CD14-positive monocyte (primary cell): ENCODE measurements around the gene KAZN. TPM values are rescaled to one million over a fixed set of nuclear protein-coding genes. Genes with fewer than 3 reads are reported as not detected.

Source experiments
- DNase-seq, 3 donors: peaks; one replicate each; pipeline ENCODE4 v3.0.0-alpha.2; 2011 to 2022
- H2AFZ ChIP-seq: 2 replicates; pipeline ENCODE4 v1.6.0; 2012; ENCODE audit warnings: mild to moderate bottlenecking, low read depth, low read length, inconsistent platforms; ENCODE audit not compliant: insufficient read depth, poor library complexity, severe bottlenecking
- H3K27ac ChIP-seq, 2 donors: 1 replicate in 1 of 2; 2 replicates in 1 of 2; pipeline ENCODE4 v1.5.1; 2012 to 2013; ENCODE audit warnings: low read length in 2 of 2, control low read depth in 1 of 2, inconsistent platforms in 1 of 2, low read depth in 1 of 2, mild to moderate bottlenecking in 1 of 2
- H3K27me3 ChIP-seq, 2 donors: one replicate each; pipeline versions ENCODE4 v1.6.0 to v1.6.1; 2011 to 2013; ENCODE audit warnings: low read length in 2 of 2; ENCODE audit not compliant: control insufficient read depth in 2 of 2, insufficient read depth in 2 of 2
- H3K36me3 ChIP-seq, 2 donors: replicated peaks in 1 of 2; 1 replicate in 1 of 2; 2 replicates in 1 of 2; pipeline versions ENCODE4 v1.5.1 to v1.6.1; 2012 to 2013; ENCODE audit warnings: low read length in 2 of 2, control low read depth in 1 of 2, inconsistent platforms in 1 of 2, mild to moderate bottlenecking in 1 of 2; ENCODE audit not compliant: insufficient read depth in 2 of 2, control insufficient read depth in 1 of 2
- H3K4me1 ChIP-seq, 2 donors: 1 replicate in 1 of 2; 2 replicates in 1 of 2; pipeline versions ENCODE4 v1.5.1 to v1.6.1; 2012 to 2013; ENCODE audit warnings: low read length in 2 of 2, control low read depth in 1 of 2, inconsistent platforms in 1 of 2, mild to moderate bottlenecking in 1 of 2, moderate library complexity in 1 of 2; ENCODE audit not compliant: insufficient read depth in 2 of 2, control insufficient read depth in 1 of 2
- H3K4me2 ChIP-seq: replicated peaks from 2 replicates; pipeline ENCODE3; 2012; ENCODE audit warnings: low read length, moderate library complexity, mild to moderate bottlenecking; ENCODE audit not compliant: poor library complexity, severe bottlenecking; ENCODE audit errors: extremely low read depth
- H3K4me3 ChIP-seq, 3 experiments: fragments of 200-600 bp in 1 of 3; sonication (generic) in 1 of 3; replicated peaks in 1 of 3; 1 replicate in 2 of 3; 2 replicates in 1 of 3; pipeline ENCODE4 v1.5.1; 2011 to 2013; ENCODE audit warnings: low read length in 3 of 3, mild to moderate bottlenecking in 3 of 3, control low read depth in 2 of 3, low read depth in 2 of 3, inconsistent platforms in 1 of 3, moderate library complexity in 1 of 3
- H3K79me2 ChIP-seq: 2 replicates; pipeline ENCODE4 v1.6.0; 2012; ENCODE audit warnings: mild to moderate bottlenecking, control low read depth, inconsistent platforms, low read length, moderate library complexity; ENCODE audit not compliant: insufficient read depth
- H3K9ac ChIP-seq: 2 replicates; pipeline ENCODE4 v1.6.0; 2017; ENCODE audit warnings: low read length, mild to moderate bottlenecking; ENCODE audit not compliant: insufficient read depth, poor library complexity, severe bottlenecking
- H3K9me3 ChIP-seq, 2 donors: replicated peaks in 1 of 2; 1 replicate in 1 of 2; 2 replicates in 1 of 2; pipeline versions ENCODE4 v1.5.1 to v1.6.1; 2012 to 2013; ENCODE audit warnings: low read length in 2 of 2, control low read depth in 1 of 2; ENCODE audit not compliant: control insufficient read depth in 1 of 2, insufficient read depth in 1 of 2
- H4K20me1 ChIP-seq: 2 replicates; pipeline ENCODE4 v1.6.0; 2012; ENCODE audit warnings: mild to moderate bottlenecking, low read length, control low read depth, moderate library complexity; ENCODE audit not compliant: insufficient read depth
- H3K27ac Mint-ChIP-seq, 7 donors: one replicate each; pipeline ENCODE4 v1.8.0; 2020; ENCODE audit warnings: mild to moderate bottlenecking in 7 of 7, mixed read lengths in 7 of 7, moderate library complexity in 6 of 7, inconsistent platforms in 2 of 7
- H3K27me3 Mint-ChIP-seq, 3 donors: one replicate each; pipeline ENCODE4 v1.8.0; 2021 to 2022; ENCODE audit warnings: low read depth in 3 of 3, mild to moderate bottlenecking in 3 of 3, mixed read lengths in 3 of 3, moderate library complexity in 3 of 3, inconsistent platforms in 1 of 3
- H3K36me3 Mint-ChIP-seq, 2 donors: one replicate each; pipeline ENCODE4 v1.8.0; 2020; ENCODE audit warnings: mixed read lengths in 2 of 2, inconsistent platforms in 1 of 2, mild to moderate bottlenecking in 1 of 2
- H3K4me1 Mint-ChIP-seq: one replicate; pipeline ENCODE4 v1.8.0; 2020; ENCODE audit warnings: mild to moderate bottlenecking, mixed read lengths
- H3K4me3 Mint-ChIP-seq, 2 donors: one replicate each; pipeline ENCODE4 v1.8.0; 2020; ENCODE audit warnings: mild to moderate bottlenecking in 2 of 2, mixed read lengths in 2 of 2, moderate library complexity in 1 of 2
- H3K9me3 Mint-ChIP-seq, 7 donors: one replicate each; pipeline ENCODE4 v1.8.0; 2020 to 2022; ENCODE audit warnings: mixed read lengths in 7 of 7, mild to moderate bottlenecking in 6 of 7, moderate library complexity in 6 of 7, inconsistent platforms in 2 of 7
- CTCF ChIP-seq: fragments of 200-600 bp; IDR thresholded peaks from one replicate; pipeline ENCODE4 v1.8.0; 2022; ENCODE audit warnings: antibody characterized with exemption, mild to moderate bottlenecking
- WGBS: methylation state at CpG from one replicate; pipeline ENCODE4 v1.1.5; 2013; ENCODE audit warnings: missing lambda C conversion rate; ENCODE audit not compliant: insufficient coverage; 5-methylcytosine and 5-hydroxymethylcytosine counted together
- intact Hi-C, 2 donors: fragments of 100-400 bp; cut with micrococcal nuclease; formaldehyde crosslinking; loops; one replicate each; pipeline versions ENCODE4 v1.15.0 to v1.15.1; 2023
- polyA plus RNA-seq, 3 donors: library from polyadenylated mRNA; depleted of rRNA in 1 of 3; unstranded in 2 of 3; stranded (reverse) in 1 of 3; fragments of 300-500 nt in 2 of 3; fragments of >200 nt in 1 of 3; fragmentation: Illumina TruSeq in 2 of 3; gene quantifications; 1 replicate in 2 of 3; 2 replicates in 1 of 3; pipeline ENCODE4 v1.2.3, GENCODE V29; 2012 to 2021

KAZN gene
- polyA plus RNA-seq, 3 donors = not detected

GRCh38 chr1:14698314-14698713, 99.8 kb downstream of the KAZN start:
- H3K9me3 Mint-ChIP-seq = peaks cover 0 to 11% (median 5%) of the 10 kb centered on the region in 7 donors
- Histone ChIP-seq H3K36me3 (no peaks in the 10 kb centered on the region), H3K9me3 (peaks cover under 1 to 5% of the 10 kb centered on the region in 2 donors), H4K20me1 (no peaks in the 10 kb centered on the region), H3K27me3 (no peaks in the 10 kb centered on the region), H3K4me2 (no peak overlapping the region), H3K4me1 (no peaks in the 10 kb centered on the region), H3K9ac (no peak overlapping the region), H3K79me2 (no peaks in the 10 kb centered on the region), H3K4me3 (no peak overlapping the region), H3K27ac (no peak overlapping the region), H2AFZ (no peak overlapping the region)
- peaks cover 3 to 13% (median 5%) of the 10 kb centered on the region in 3 donors for H3K27me3 Mint-ChIP-seq
- intact Hi-C loops = no loop called here
- H3K4me1 Mint-ChIP-seq = no peaks in the 10 kb centered on the region
- WGBS = 91% methylated on average over 8 of the region's 11 CpGs
- no peaks in the 10 kb centered on the region for H3K36me3 Mint-ChIP-seq
- no peak overlapping the region for H3K4me3 Mint-ChIP-seq
- no peak overlapping the region for H3K27ac Mint-ChIP-seq
- TF ChIP-seq CTCF = no peak
- no peak for DNase-seq

GRCh38 chr1:14699620-14700019, 101.1 kb downstream of the KAZN start:
- H3K9ac ChIP-seq = no peak overlapping the region
- peaks cover 5 to 7% of the 10 kb centered on the region in 2 donors for H3K9me3 ChIP-seq
- no peak overlapping the region for H3K4me3 Mint-ChIP-seq
- no peaks in the 10 kb centered on the region for H3K4me1 ChIP-seq
- H3K36me3 ChIP-seq = no peaks in the 10 kb centered on the region
- peak overlapping the region in 1 of 7 donors; percentile 22 for H3K27ac Mint-ChIP-seq
- peaks cover 0 to 19% (median 10%) of the 10 kb centered on the region in 7 donors for H3K9me3 Mint-ChIP-seq
- H2AFZ ChIP-seq = no peak overlapping the region
- no peaks in the 10 kb centered on the region for H3K27me3 ChIP-seq
- no peaks in the 10 kb centered on the region for H3K36me3 Mint-ChIP-seq
- DNase-seq = no peak
- H3K79me2 ChIP-seq = no peaks in the 10 kb centered on the region
- intact Hi-C loops = no loop called here
- no peaks in the 10 kb centered on the region for H3K4me1 Mint-ChIP-seq
- peaks cover 3 to 11% (median 5%) of the 10 kb centered on the region in 3 donors for H3K27me3 Mint-ChIP-seq
- H3K27ac ChIP-seq = no peak overlapping the region
- H3K4me2 ChIP-seq = no peak overlapping the region
- no peaks in the 10 kb centered on the region for H4K20me1 ChIP-seq
- no peak overlapping the region for H3K4me3 ChIP-seq
- no peak for TF ChIP-seq CTCF
- 96% methylated on average over 4 of the region's 8 CpGs for WGBS
